GM10847 (cell line): Measurements from ENCODE around the gene EVPL.

Experiments
- POLR2A ChIP-seq: IDR thresholded peaks from 2 replicates; pipeline ENCODE4 v1.6.1; 2011; ENCODE audit not compliant: insufficient read length; ENCODE audit errors: extremely low read depth

EVPL gene

GRCh38 chr17:75995385-75995925 lies 31.7 kb downstream of the EVPL start:
- no peak for TF ChIP-seq POLR2A

- TF ChIP-seq POLR2A: no peak
Measured at GRCh38 chr17:75994802-75995370, 32.2 kb downstream of the EVPL start.

- TF ChIP-seq POLR2A: no peak
Measured at GRCh38 chr17:75991396-75991795, 35.7 kb downstream of the EVPL start.

GRCh38 chr17:75987041-75987440 lies 40.1 kb downstream of the EVPL start:
- TF ChIP-seq POLR2A: no peak

- TF ChIP-seq POLR2A: no peak
Measured at GRCh38 chr17:75985986-75986385, 41.1 kb downstream of the EVPL start.

GRCh38 chr17:75983501-75984181 lies 43.5 kb downstream of the EVPL start:
- TF ChIP-seq POLR2A: no peak

GRCh38 chr17:75981019-75981615 lies 46.0 kb downstream of the EVPL start:
- TF ChIP-seq POLR2A: no peak

GRCh38 chr17:75980188-75981018 lies 46.7 kb downstream of the EVPL start:
- no peak for TF ChIP-seq POLR2A

GRCh38 chr17:75979705-75980187 lies 47.4 kb downstream of the EVPL start:
- TF ChIP-seq POLR2A: no peak

GRCh38 chr17:75978938-75979704 lies 48.0 kb downstream of the EVPL start, which contains the start of the genes ACOX1 and TEN1:
TSS of gene ACOX1 (minus strand) at chr17:75979166. CDS start at chr17:75979073, 93 bp downstream.
TSS of gene TEN1 (plus strand) at chr17:75979240. CDS start at chr17:75986193, 6,953 bp downstream.
- TF ChIP-seq POLR2A: peak; percentile 96

- TF ChIP-seq POLR2A: no peak
Measured at GRCh38 chr17:75976175-75976848, 50.8 kb downstream of the EVPL start.

GRCh38 chr17:75975757-75976174 lies 51.3 kb downstream of the EVPL start:
- TF ChIP-seq POLR2A: no peak

- no peak for TF ChIP-seq POLR2A
Measured at GRCh38 chr17:75970626-75971025, 56.5 kb downstream of the EVPL start.
